Tongue (tissue), 2 donors: ENCODE measurements around the gene SMAP1. TPM values are rescaled to one million over a fixed set of nuclear protein-coding genes. Genes with fewer than 3 reads are reported as not detected.

Experiments used
- DNase-seq: peaks from one replicate; pipeline ENCODE4 v3.0.0-alpha.2; 2015
- total RNA-seq: library from RNA; depleted of rRNA; stranded (reverse); fragments of >200 nt; gene quantifications from one replicate; pipeline ENCODE4 v1.2.3, GENCODE V29; 2014

The SMAP1 gene
- total RNA-seq, 1 donor from 2014 or later: 26.9 TPM

DNA sequence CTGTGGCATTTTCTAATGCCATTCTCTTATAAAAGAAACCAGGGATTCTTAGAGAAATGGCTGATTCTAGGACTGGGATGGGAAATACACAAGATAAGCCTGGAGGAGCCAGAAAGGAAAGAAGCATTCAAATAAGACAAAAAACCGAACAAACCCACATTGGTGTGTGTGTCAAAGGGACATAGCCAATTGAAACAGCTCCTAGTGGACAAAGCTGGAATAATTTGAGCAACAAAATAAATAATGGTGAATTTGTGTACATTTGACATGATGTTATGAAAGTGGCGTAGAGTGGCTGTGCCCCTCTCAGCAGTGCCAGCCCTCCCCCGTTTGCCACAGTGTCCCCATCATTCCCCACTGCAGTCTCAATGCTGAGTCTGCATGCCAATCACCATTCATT lies 233.6 kb downstream of the SMAP1 start:
- DNase-seq: no peak

DNA sequence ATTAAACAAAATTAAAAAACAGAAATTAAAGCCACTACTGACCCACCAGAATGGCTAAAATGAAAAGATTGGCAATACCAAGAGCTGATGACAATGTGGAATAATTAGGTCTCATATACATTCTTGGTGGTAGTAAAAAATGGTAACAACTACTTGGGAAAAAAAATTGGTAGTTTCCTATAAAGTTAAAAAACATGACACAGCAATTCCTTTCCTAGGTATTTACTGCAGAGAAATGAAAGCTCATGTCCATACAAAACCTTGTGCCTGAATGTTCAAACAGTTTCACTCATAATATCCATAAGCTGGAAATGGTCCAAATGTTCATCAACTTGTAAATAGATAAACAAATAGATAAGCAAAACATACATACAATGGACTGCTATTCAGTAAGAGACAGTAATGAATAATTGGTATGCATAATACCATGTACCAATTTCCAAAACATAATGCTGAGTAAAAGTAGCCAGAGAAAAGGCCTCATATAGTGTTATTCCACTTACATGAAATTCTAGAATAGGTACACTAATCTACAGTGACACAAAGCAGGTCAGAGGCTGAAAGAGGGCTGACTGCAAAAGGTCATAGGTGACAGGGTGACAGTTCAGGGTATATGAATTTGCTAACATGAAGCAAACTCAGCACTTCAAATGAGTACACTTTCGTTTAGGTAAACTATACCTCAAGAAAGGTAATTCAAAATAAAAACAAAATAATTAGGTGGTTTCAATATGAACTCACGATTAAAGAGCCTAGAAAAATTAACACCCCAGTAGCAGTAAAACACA lies 236.2 kb downstream of the SMAP1 start:
- DNase-seq: no peak

DNA sequence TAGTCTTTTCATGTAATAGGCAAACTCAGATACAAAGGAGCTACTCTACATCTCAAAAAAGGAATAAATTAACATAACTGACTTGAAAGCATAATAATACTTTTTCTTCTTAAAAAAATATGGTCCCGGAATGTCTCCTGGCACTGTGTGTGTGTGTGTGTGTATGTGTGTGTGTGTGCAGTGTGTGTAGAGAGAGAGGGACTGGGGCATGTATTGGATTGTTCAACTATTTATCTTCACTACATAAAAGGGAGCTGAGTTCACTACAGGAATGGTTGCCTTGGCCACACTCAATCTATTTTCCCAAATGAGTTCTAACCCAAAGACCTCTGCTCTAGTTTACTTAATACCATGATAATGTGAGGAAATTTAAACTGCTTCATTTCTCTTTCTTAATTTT lies 238.1 kb downstream of the SMAP1 start:
- no peak for DNase-seq

Other genes starting within 250 kb of the SMAP1 start
- gene SDHAF4, start 101.0 kb upstream of the SMAP1 start, total RNA-seq: 9.9 TPM